Thoracic aorta (tissue), 2 donors: ENCODE results near the gene KLHL4. TPM values are rescaled to one million over a fixed set of nuclear protein-coding genes. Genes with fewer than 3 reads are reported as not detected.

Source experiments
- ATAC-seq: fragments of 150-250 bp; one replicate; pipeline ENCODE4 v1.8.0; 2017; ENCODE audit warnings: low read depth; ENCODE audit not compliant: insufficient number of reproducible peaks, low FRiP score
- DNase-seq: peaks from one replicate; pipeline ENCODE4 v3.0.0-alpha.2; 2020; ENCODE audit warnings: low spot score
- H3K27ac ChIP-seq, 2 donors: fragments of 200-600 bp; sonication (generic); 1 replicate in 1 of 2; 2 replicates in 1 of 2; pipeline ENCODE4 v1.5.1; 2016; ENCODE audit warnings: mild to moderate bottlenecking in 2 of 2, moderate library complexity in 2 of 2
- H3K27me3 ChIP-seq: fragments of 200-600 bp; sonication (generic); replicated peaks from 2 replicates; pipeline ENCODE4 v1.6.0; 2016; ENCODE audit warnings: mild to moderate bottlenecking; ENCODE audit not compliant: insufficient read depth
- H3K36me3 ChIP-seq: fragments of 200-600 bp; sonication (generic); one replicate; pipeline ENCODE4 v1.5.1; 2016
- H3K4me1 ChIP-seq, 2 donors: fragments of 200-600 bp; sonication (generic); 1 replicate in 1 of 2; 2 replicates in 1 of 2; pipeline versions ENCODE4 v1.5.1 to v1.6.0; 2016; ENCODE audit warnings: low read depth in 2 of 2, mild to moderate bottlenecking in 1 of 2; ENCODE audit not compliant: control insufficient read depth in 1 of 2
- H3K4me3 ChIP-seq: fragments of 200-600 bp; sonication (generic); 2 replicates; pipeline ENCODE4 v1.5.1; 2016; ENCODE audit warnings: mild to moderate bottlenecking
- H3K9me3 ChIP-seq: fragments of 200-600 bp; sonication (generic); 2 replicates; pipeline ENCODE4 v1.5.1; 2016
- CTCF ChIP-seq: fragments of 200-600 bp; sonication (generic); IDR thresholded peaks from one replicate; pipeline ENCODE4 v1.5.1; 2019; ENCODE audit warnings: antibody characterized with exemption
- total RNA-seq, 2 donors: library from RNA; depleted of rRNA; stranded (reverse); fragments of >200 nt; gene quantifications; one replicate each; pipeline versions ENCODE4 v1.1.0 to v1.2.3, GENCODE V29; 2016

The KLHL4 gene
- total RNA-seq, 2 donors from 2014 or later: 0.56 to 0.95 TPM

GRCh38 chrX:87515836-87516235 lies 1.8 kb upstream of the KLHL4 start:
- H3K36me3 ChIP-seq: no peaks in the 10 kb centered on the region
- H3K4me1 ChIP-seq: peaks cover 0 to 6% of the 10 kb centered on the region in 2 donors
- H3K27ac ChIP-seq: no peak overlapping the region
- DNase-seq (no peak), ATAC-seq (no peak)
- H3K4me3 ChIP-seq: no peak overlapping the region
- no peaks in the 10 kb centered on the region for H3K9me3 ChIP-seq
- TF ChIP-seq CTCF: no peak
- H3K27me3 ChIP-seq: no peaks in the 10 kb centered on the region

GRCh38 chrX:87516717-87517121 lies 883 bp upstream of the KLHL4 start:
- H3K9me3 ChIP-seq: no peaks in the 10 kb centered on the region
- H3K36me3 ChIP-seq: no peaks in the 10 kb centered on the region
- H3K27me3 ChIP-seq: no peaks in the 10 kb centered on the region
- no peak overlapping the region for H3K27ac ChIP-seq
- no peak for TF ChIP-seq CTCF
- H3K4me3 ChIP-seq: no peak overlapping the region
- peaks cover 0 to 6% of the 10 kb centered on the region in 2 donors for H3K4me1 ChIP-seq
- DNase-seq: no peak
- no peak for ATAC-seq

GRCh38 chrX:87518504-87518903 lies 902 bp downstream of the KLHL4 start:
- DNase-seq (no peak), ATAC-seq (no peak)
- H3K27ac ChIP-seq: no peak overlapping the region
- no peaks in the 10 kb centered on the region for H3K9me3 ChIP-seq
- no peaks in the 10 kb centered on the region for H3K36me3 ChIP-seq
- peaks cover 0 to 6% of the 10 kb centered on the region in 2 donors for H3K4me1 ChIP-seq
- no peaks in the 10 kb centered on the region for H3K27me3 ChIP-seq
- H3K4me3 ChIP-seq: peak overlapping the region; percentile 67
- no peak for TF ChIP-seq CTCF

GRCh38 chrX:87525771-87526229 lies 8.2 kb downstream of the KLHL4 start:
- ATAC-seq (no peak), DNase-seq (no peak)
- no peaks in the 10 kb centered on the region for H3K4me1 ChIP-seq
- H3K4me3 ChIP-seq: no peak overlapping the region
- no peak for TF ChIP-seq CTCF
- no peak overlapping the region for H3K27ac ChIP-seq
- no peaks in the 10 kb centered on the region for H3K9me3 ChIP-seq
- H3K36me3 ChIP-seq: no peaks in the 10 kb centered on the region
- no peaks in the 10 kb centered on the region for H3K27me3 ChIP-seq

GRCh38 chrX:87526281-87526680 lies 8.7 kb downstream of the KLHL4 start:
- Histone ChIP-seq H3K9me3 (no peaks in the 10 kb centered on the region), H3K36me3 (no peaks in the 10 kb centered on the region), H3K27ac (no peak overlapping the region), H3K4me3 (no peak overlapping the region), H3K27me3 (no peaks in the 10 kb centered on the region), H3K4me1 (no peaks in the 10 kb centered on the region)
- DNase-seq (no peak), ATAC-seq (no peak)
- TF ChIP-seq CTCF: no peak
